SK-N-MC (cell line): ENCODE data around the gene VASP.
"Not testable (repeated sequence)": the region's sequence is repeated elsewhere in the genome, so short reads cannot be mapped to it uniquely, and the experiment has no call there.

Source experiments
- DNase-seq: peaks from one replicate; pipeline ENCODE4 v3.0.0-alpha.2; 2011; ENCODE audit warnings: low read depth, low spot score
- H3K27ac ChIP-seq: fragments of 200-600 bp; sonication (generic); 2 replicates; pipeline ENCODE4 v1.5.1; 2016; ENCODE audit warnings: mixed run types
- H3K36me3 ChIP-seq: fragments of 200-600 bp; sonication (generic); 2 replicates; pipeline ENCODE4 v1.6.1; 2017; ENCODE audit warnings: antibody characterized with exemption, low read length, mixed read lengths; ENCODE audit not compliant: insufficient read depth
- H3K4me3 ChIP-seq: fragments of 200-600 bp; sonication (generic); 2 replicates; pipeline ENCODE4 v1.5.1; 2016
- H3K9ac ChIP-seq: fragments of 200-600 bp; sonication (generic); 2 replicates; pipeline ENCODE4 v1.8.0; 2017; ENCODE audit warnings: mixed run types, mixed read lengths; ENCODE audit not compliant: insufficient read length
- H3K9me3 ChIP-seq: fragments of 200-600 bp; sonication (generic); 2 replicates; pipeline ENCODE4 v1.6.1; 2017; ENCODE audit warnings: low read depth, mild to moderate bottlenecking, antibody characterized with exemption, low read length, moderate library complexity, mixed read lengths
- EZH2 ChIP-seq: fragments of 200-600 bp; sonication (generic); IDR thresholded peaks from one replicate; pipeline ENCODE4 v1.6.1; 2017; ENCODE audit warnings: antibody characterized with exemption
- FOXP2 ChIP-seq: optimal IDR thresholded peaks from 2 replicates; pipeline ENCODE3; 2011; ENCODE audit warnings: mild to moderate bottlenecking, moderate library complexity; ENCODE audit not compliant: insufficient read depth; ENCODE audit errors: extremely low read length, control extremely low read depth
- POLR2AphosphoS5 ChIP-seq: IDR thresholded peaks from 2 replicates; pipeline ENCODE4 v1.6.1; 2012; ENCODE audit warnings: mild to moderate bottlenecking, low read depth, low read length, borderline replicate concordance

The VASP gene

DNA sequence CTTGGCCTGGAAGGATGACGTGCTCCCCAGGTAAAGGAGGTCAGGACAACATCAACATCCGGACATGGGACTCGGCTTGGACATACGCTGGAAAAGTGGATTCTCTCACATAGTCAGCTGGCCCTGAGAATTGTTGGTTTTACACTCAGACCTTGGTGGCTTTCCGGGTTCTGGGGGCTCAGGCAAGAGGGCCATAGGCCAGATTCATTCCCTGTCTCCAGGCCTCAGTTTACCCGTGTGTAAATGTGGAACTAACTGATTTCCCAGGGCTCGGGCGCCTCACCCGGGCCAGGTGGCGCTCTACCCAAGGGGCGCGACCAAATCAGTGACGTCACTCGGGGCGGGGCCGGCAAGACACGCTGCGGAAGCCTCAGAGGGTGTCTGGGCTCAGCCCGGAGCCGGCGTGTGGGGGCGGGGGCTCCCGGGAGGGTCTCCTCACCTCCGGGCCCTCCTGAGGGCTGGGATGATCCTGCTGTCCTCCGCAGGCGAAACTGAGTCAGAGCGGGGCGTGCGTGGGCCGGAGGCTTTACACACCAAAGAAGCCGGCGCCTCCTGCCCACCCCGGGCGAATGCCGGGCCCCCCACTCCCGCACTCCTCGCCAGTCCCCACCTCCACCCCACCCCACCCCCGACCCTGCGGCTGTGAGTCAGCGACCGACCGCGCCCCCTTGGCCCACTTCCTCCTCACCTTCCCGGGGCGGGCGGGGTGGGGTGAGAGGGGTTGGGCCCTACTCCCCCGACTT lies 862 bp upstream of the VASP start:
- DNase-seq: peak; percentile 39
- Histone ChIP-seq H3K36me3 (no peaks in the 10 kb centered on the region), H3K9me3 (no peaks in the 10 kb centered on the region), H3K4me3 (peak overlapping the region; percentile 85), H3K9ac (peak overlapping the region; percentile 89), H3K27ac (peak overlapping the region; percentile 48; the same call in 1 of the 2 replicates)
- no peak for TF ChIP-seq EZH2
- TF ChIP-seq POLR2AphosphoS5: peak; percentile 80
- peak; percentile 24 for TF ChIP-seq FOXP2

DNA sequence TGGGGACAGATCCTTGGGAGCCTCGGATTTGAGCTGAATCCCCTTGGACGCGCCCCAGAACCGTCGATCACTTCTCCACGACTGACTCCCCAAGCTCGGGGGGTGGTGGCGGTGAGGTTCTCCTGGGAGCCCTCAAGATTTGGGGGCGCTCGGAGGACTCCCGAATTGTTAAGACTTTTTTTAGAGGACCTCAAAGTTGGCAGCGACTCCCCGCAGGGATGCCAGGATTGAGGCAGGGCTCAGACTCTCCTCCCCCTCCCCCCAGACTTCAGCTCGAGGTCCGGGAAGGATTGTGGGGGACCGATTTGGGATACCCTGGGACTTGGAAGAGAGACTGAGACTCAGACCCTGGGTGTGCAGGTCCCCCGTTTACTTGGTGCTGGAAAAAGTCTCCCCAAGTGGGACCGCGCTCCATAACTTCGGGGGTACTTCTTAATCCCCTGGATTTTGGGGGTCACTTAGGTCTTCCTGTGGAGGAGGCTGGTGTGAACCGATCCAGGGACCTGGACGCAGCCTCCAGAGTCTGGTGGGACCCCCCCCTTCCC lies 665 bp downstream of the VASP start:
- TF ChIP-seq EZH2: no peak
- no peak for TF ChIP-seq POLR2AphosphoS5
- no peak for TF ChIP-seq FOXP2
- no peak for DNase-seq
- no peak overlapping the region for H3K27ac ChIP-seq

DNA sequence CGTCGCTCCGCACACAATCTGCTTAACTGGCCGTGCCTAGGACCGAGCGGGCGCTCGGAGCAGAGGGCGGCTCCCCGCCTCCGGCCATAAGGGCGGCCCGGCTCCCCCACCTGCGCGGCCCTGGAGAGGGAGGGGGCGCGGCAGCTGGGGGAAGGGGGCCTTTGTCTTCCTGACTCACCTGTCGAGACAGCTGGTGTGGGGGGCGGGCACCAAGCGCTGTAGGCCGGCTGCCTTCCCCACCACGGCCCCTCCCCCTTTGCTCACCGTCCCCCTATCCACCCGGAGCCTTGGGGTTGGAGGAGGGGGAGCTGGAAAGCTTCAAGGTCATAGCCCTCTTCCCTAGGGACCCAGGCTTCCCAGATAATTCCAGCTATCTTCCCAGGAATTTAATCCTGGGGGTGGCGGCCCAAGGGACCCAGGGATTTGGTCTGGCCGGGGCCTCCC lies 1.2 kb downstream of the VASP start:
- Histone ChIP-seq H3K4me3 (peak overlapping the region; percentile 85), H3K36me3 (no peaks in the 10 kb centered on the region), H3K27ac (no peak overlapping the region)

More for the DNA sequence above, 665 bp downstream of the VASP start:
- H3K36me3 ChIP-seq: no peaks in the 10 kb centered on the region
- H3K9ac ChIP-seq: peak overlapping the region; percentile 89
- no peaks in the 10 kb centered on the region for H3K9me3 ChIP-seq
- peak overlapping the region; percentile 85 for H3K4me3 ChIP-seq

DNA sequence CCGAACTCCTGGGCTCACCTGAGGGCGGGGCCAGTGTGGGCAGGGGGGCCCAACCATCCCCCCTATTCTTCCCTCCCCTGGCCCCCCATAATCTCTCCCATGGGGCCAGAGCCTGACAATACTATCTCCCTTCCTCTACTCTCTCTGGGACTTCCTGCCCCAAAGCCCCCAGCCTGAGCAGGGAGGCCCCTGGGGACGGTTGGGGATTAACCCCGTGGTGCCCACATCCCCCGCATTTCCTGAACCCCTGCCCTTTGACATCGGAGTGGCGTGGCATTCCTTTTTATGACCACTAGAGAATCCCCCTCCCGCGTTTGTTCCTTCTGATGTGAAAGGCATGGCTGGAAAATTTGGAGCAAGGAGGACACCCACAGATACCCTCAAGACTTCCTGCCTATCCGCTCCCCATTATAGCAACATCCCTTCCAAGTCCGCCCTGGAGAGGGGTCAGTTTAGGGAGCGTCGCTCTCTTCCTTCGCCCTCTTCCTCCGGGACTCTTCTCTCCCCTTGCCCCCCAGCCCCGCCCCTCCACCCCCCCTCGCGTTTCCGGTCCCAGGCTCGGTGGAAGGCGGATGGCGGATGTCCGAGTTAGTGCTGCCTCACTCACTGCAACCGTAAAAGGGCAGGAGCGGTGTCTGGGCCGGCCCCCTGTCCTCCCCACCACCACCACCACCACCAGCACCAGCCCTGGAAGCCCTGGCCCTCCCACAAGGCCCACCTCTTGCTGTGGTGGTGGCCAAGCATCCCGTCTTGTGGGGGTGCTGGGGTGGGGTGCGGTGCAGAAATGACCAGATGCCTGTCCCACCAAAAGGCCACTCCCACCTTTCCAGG lies 1.8 kb downstream of the VASP start:
- Histone ChIP-seq H3K27ac (no peak overlapping the region), H3K9me3 (no peaks in the 10 kb centered on the region), H3K36me3 (no peaks in the 10 kb centered on the region), H3K4me3 (peak overlapping the region; percentile 85), H3K9ac (peak overlapping the region; percentile 89)
- no peak for DNase-seq
- TF ChIP-seq EZH2: no peak
- no peak for TF ChIP-seq POLR2AphosphoS5
- no peak for TF ChIP-seq FOXP2

More for the DNA sequence above, 1.2 kb downstream of the VASP start:
- Histone ChIP-seq H3K9ac (peak overlapping the region; percentile 89), H3K9me3 (no peaks in the 10 kb centered on the region)
- DNase-seq: no peak
- TF ChIP-seq POLR2AphosphoS5: no peak

DNA sequence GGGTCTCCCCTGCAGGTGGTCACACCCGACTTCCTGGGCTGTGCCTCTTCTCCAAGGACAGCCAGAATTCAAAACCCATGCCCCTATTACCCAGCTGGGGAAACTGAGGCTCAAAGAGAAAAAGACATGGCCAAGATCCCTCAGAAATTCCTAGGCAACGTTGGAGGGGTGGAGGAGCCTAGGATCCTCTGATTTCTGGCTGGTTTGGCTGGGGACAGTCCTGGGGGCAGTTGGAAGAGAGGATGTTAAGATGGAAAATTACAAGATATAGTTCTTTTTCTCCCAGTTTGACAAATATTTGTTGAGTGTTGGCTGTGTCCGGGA lies 2.4 kb downstream of the VASP start:
- Histone ChIP-seq H3K9me3 (no peaks in the 10 kb centered on the region), H3K27ac (peak overlapping the region; percentile 62; the same call in 1 of the 2 replicates), H3K36me3 (no peaks in the 10 kb centered on the region), H3K9ac (no peak overlapping the region), H3K4me3 (no peak overlapping the region)
- no peak for DNase-seq
- TF ChIP-seq EZH2 (no peak), POLR2AphosphoS5 (no peak), FOXP2 (no peak)

DNA sequence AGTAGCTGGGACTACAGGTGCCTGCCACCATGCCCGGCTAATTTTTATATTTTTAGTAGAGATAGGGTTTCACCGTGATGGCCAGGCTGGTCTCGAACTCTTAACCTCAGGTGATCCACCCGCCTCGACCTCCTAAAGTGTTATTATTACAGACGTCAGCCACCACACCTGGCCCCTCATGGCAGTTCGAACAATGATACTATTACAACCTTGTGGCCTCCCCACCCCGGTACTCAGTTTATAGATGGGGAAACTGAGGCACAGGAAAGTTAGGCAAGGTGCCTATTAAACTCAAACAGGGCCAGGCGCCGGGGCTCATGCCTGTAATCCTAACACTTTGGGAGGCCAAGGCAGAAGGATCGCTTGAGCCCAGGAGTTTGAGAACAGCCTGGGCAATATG lies 3.1 kb downstream of the VASP start:
- H3K9me3 ChIP-seq, H3K9ac ChIP-seq, H3K27ac ChIP-seq, H3K4me3 ChIP-seq, DNase-seq, H3K36me3 ChIP-seq: not testable (repeated sequence)

DNA sequence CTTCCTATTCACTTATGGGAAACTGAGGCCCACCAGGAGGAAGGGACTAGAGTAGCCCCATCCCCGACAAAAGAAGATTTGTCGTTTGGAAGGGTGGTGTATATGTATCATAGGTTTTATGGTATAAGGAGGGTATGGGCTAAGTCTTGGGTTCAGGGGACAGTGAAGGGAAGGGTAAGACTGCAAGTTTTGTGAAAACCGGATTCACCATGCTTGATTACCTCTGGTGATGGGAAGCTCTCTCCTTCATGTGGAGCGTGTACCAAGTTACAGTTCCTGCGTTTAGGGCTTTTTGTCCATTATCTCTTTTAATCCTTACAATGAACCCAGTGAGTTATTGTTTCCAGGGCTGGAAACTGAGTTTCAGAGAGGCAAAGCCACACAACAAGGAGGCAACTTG lies 3.8 kb downstream of the VASP start:
- no peaks in the 10 kb centered on the region for H3K9me3 ChIP-seq
- no peak overlapping the region for H3K27ac ChIP-seq
- no peaks in the 10 kb centered on the region for H3K36me3 ChIP-seq
- no peak for DNase-seq
- no peak overlapping the region for H3K9ac ChIP-seq
- no peak overlapping the region for H3K4me3 ChIP-seq
- TF ChIP-seq EZH2 (no peak), FOXP2 (no peak), POLR2AphosphoS5 (no peak)

DNA sequence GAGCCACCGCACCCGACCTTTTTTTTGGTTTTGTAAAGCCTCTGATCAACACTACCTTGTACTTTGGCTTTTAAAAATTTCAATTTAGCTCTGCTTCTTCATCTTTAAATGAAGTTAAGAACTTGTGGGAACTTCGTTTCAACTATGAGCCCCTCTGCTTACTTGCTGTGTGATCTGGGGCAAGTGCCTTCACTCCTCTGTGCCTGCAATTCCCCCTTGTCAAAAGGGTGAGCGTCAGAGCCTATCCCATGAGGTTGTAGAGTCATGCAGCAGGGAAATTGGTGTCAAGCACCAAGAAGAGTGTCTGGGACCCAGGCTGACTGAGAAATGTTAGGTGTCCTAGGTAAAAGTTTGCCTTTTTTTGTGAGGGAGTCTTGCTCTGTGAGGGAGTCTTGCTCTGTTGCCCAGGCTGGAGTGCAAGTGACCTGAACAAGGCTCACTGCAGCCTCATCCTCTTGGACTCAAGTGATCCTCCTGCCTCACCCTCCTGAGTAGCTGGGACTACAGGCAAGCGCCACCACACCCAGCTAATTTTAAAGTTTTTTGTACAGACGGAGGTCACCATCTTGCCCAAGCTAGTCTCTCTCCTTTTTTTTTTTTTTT lies 5.7 kb downstream of the VASP start:
- Histone ChIP-seq H3K9ac (no peak overlapping the region), H3K9me3 (no peaks in the 10 kb centered on the region), H3K4me3 (no peak overlapping the region), H3K27ac (no peak overlapping the region), H3K36me3 (no peaks in the 10 kb centered on the region)
- no peak for DNase-seq
- TF ChIP-seq FOXP2 (no peak), EZH2 (no peak), POLR2AphosphoS5 (no peak)
